H9 (cell line): ENCODE results near the gene PPARG. TPM values are rescaled to one million over a fixed set of nuclear protein-coding genes. Genes with fewer than 3 reads are reported as not detected.

Experiments
- DNase-seq: peaks from one replicate; pipeline ENCODE4 v3.0.0-alpha.2; 2017
- H2AFZ ChIP-seq: one replicate; pipeline ENCODE4 v1.6.1; 2013; ENCODE audit warnings: mild to moderate bottlenecking, low read length, control low read depth, moderate library complexity
- H2AK5ac ChIP-seq: 2 replicates; pipeline ENCODE4 v1.6.1; 2013; ENCODE audit warnings: low read length, control low read depth, mixed read lengths; ENCODE audit not compliant: insufficient read length
- H2BK120ac ChIP-seq: one replicate; pipeline ENCODE4 v1.6.1; 2013; ENCODE audit warnings: low read depth, mild to moderate bottlenecking, low read length, control low read depth, inconsistent platforms; ENCODE audit not compliant: poor library complexity, severe bottlenecking
- H2BK12ac ChIP-seq: 2 replicates; pipeline ENCODE4 v1.6.1; 2013; ENCODE audit warnings: low read length, control low read depth, mixed read lengths, low read depth; ENCODE audit not compliant: insufficient read length
- H2BK15ac ChIP-seq: 2 replicates; pipeline ENCODE4 v1.6.1; 2013; ENCODE audit warnings: low read depth, low read length, control low read depth
- H2BK20ac ChIP-seq: one replicate; pipeline ENCODE4 v1.6.1; 2013; ENCODE audit warnings: low read depth, mild to moderate bottlenecking, low read length, control low read depth, inconsistent platforms; ENCODE audit not compliant: poor library complexity, severe bottlenecking
- H2BK5ac ChIP-seq: 2 replicates; pipeline ENCODE4 v1.6.1; 2013; ENCODE audit warnings: low read length, control low read depth, mixed read lengths; ENCODE audit not compliant: insufficient read length
- H3K14ac ChIP-seq: 2 replicates; pipeline ENCODE4 v1.6.1; 2013; ENCODE audit warnings: low read length, control low read depth; ENCODE audit not compliant: insufficient read depth
- H3K18ac ChIP-seq: 2 replicates; pipeline ENCODE4 v1.6.1; 2013; ENCODE audit warnings: low read depth, mild to moderate bottlenecking, mixed read lengths, low read length, control low read depth; ENCODE audit not compliant: insufficient read length
- H3K23ac ChIP-seq: 2 replicates; pipeline ENCODE4 v1.6.1; 2013; ENCODE audit warnings: low read length, control low read depth, mixed read lengths, low read depth; ENCODE audit not compliant: insufficient read length
- H3K23me2 ChIP-seq: 2 replicates; pipeline ENCODE4 v1.6.1; 2013; ENCODE audit warnings: low read depth, mild to moderate bottlenecking, mixed read lengths, low read length, control low read depth; ENCODE audit not compliant: insufficient read length, poor library complexity, severe bottlenecking
- H3K27ac ChIP-seq: 2 replicates; pipeline ENCODE4 v1.5.1; 2013; ENCODE audit warnings: low read length, control low read depth, mixed read lengths, low read depth; ENCODE audit not compliant: insufficient read length
- H3K27me3 ChIP-seq: 2 replicates; pipeline ENCODE4 v1.6.1; 2013; ENCODE audit warnings: low read length, control low read depth, inconsistent platforms; ENCODE audit not compliant: insufficient read depth
- H3K4ac ChIP-seq: 2 replicates; pipeline ENCODE4 v1.6.1; 2013; ENCODE audit warnings: low read depth, mild to moderate bottlenecking, control low read depth, inconsistent platforms, low read length, moderate library complexity
- H3K4me1 ChIP-seq: 2 replicates; pipeline ENCODE4 v1.6.1; 2013; ENCODE audit warnings: low read length, control low read depth, inconsistent platforms; ENCODE audit not compliant: insufficient read depth
- H3K4me2 ChIP-seq: 2 replicates; pipeline ENCODE4 v1.6.1; 2013; ENCODE audit warnings: low read length, control low read depth, mixed read lengths; ENCODE audit not compliant: insufficient read length, insufficient read depth
- H3K56ac ChIP-seq: 2 replicates; pipeline ENCODE4 v1.6.1; 2013; ENCODE audit warnings: low read depth, mild to moderate bottlenecking, mixed read lengths, low read length, control low read depth; ENCODE audit not compliant: insufficient read length
- H3K79me1 ChIP-seq: 2 replicates; pipeline ENCODE4 v1.6.1; 2013; ENCODE audit warnings: low read depth, mild to moderate bottlenecking, moderate library complexity, low read length, control low read depth, inconsistent platforms; ENCODE audit not compliant: insufficient read depth, poor library complexity, severe bottlenecking
- H3K79me2 ChIP-seq: 2 replicates; pipeline ENCODE4 v1.6.1; 2013; ENCODE audit warnings: low read length, control low read depth, inconsistent platforms; ENCODE audit not compliant: insufficient read depth
- H3K9ac ChIP-seq: 2 replicates; pipeline ENCODE4 v1.6.1; 2013; ENCODE audit warnings: low read length, control low read depth, mixed read lengths; ENCODE audit not compliant: insufficient read length; ENCODE audit errors: extremely low read depth
- H3K9me3 ChIP-seq: one replicate; pipeline ENCODE4 v1.6.1; 2013; ENCODE audit warnings: low read depth, low read length, inconsistent platforms; ENCODE audit not compliant: control insufficient read depth
- H3T11ph ChIP-seq: one replicate; pipeline ENCODE4 v1.6.1; 2013; ENCODE audit warnings: mild to moderate bottlenecking, low read length, control low read depth, inconsistent platforms
- H4K20me1 ChIP-seq: one replicate; pipeline ENCODE4 v1.6.1; 2013; ENCODE audit not compliant: control insufficient read depth, insufficient read length, insufficient read depth
- H4K5ac ChIP-seq: 2 replicates; pipeline ENCODE4 v1.6.1; 2013; ENCODE audit warnings: low read depth, mild to moderate bottlenecking, mixed read lengths, low read length, control low read depth; ENCODE audit not compliant: insufficient read length
- H4K8ac ChIP-seq: replicated peaks from 2 replicates; pipeline ENCODE4 v1.6.1; 2013; ENCODE audit warnings: low read length, control low read depth, mixed read lengths, low read depth; ENCODE audit not compliant: insufficient read length
- H4K91ac ChIP-seq: 2 replicates; pipeline ENCODE4 v1.6.1; 2013; ENCODE audit warnings: low read depth, mild to moderate bottlenecking, moderate library complexity, mixed read lengths, low read length, control low read depth; ENCODE audit not compliant: insufficient read length
- H3K27ac Mint-ChIP-seq, 3 experiments: 2 replicates in 2 of 3; 3 replicates in 1 of 3; pipeline ENCODE4 v1.8.0; 2020 to 2021; ENCODE audit warnings: mixed read lengths in 3 of 3, mild to moderate bottlenecking in 1 of 3, moderate library complexity in 1 of 3
- H3K27me3 Mint-ChIP-seq: 2 replicates; pipeline ENCODE4 v1.8.0; 2021; ENCODE audit warnings: low read depth, mild to moderate bottlenecking, moderate library complexity, mixed read lengths
- H3K36me3 Mint-ChIP-seq, 3 experiments: 2 replicates in 2 of 3; 3 replicates in 1 of 3; pipeline ENCODE4 v1.8.0; 2020 to 2021; ENCODE audit warnings: low read depth in 3 of 3, mixed read lengths in 3 of 3; ENCODE audit not compliant: insufficient read depth in 1 of 3
- H3K4me1 Mint-ChIP-seq, 2 experiments: 2 replicates each; pipeline ENCODE4 v1.8.0; 2020; ENCODE audit warnings: mixed read lengths in 2 of 2
- H3K4me3 Mint-ChIP-seq, 2 experiments: 2 replicates in 1 of 2; 3 replicates in 1 of 2; pipeline ENCODE4 v1.8.0; 2020 to 2021; ENCODE audit warnings: mild to moderate bottlenecking in 2 of 2, mixed read lengths in 2 of 2, moderate library complexity in 1 of 2
- H3K9me3 Mint-ChIP-seq, 2 experiments: 2 replicates in 1 of 2; 3 replicates in 1 of 2; pipeline ENCODE4 v1.8.0; 2020; ENCODE audit warnings: mild to moderate bottlenecking in 2 of 2, mixed read lengths in 2 of 2, moderate library complexity in 1 of 2
- WGBS: extraction: QIAGEN DNeasy Blood & Tissue Kit; methylation state at CpG from one replicate; pipeline ENCODE4 v1.1.7; 2013; ENCODE audit warnings: missing lambda C conversion rate, low lambda C conversion rate, mixed read lengths; ENCODE audit not compliant: insufficient read length; ENCODE audit errors: extremely low coverage; 5-methylcytosine and 5-hydroxymethylcytosine counted together
- total RNA-seq: library from RNA; stranded (reverse); gene quantifications from 2 replicates; pipeline ENCODE4 v1.2.1, GENCODE V29; 2021
- TF ChIP-seq, protein P1 (sequence below): fragments of 200-600 bp; sonication (generic); conservative IDR thresholded peaks from 3 replicates; pipeline ENCODE4 v1.8.0; 2021; ENCODE audit warnings: antibody characterized with exemption, mild to moderate bottlenecking

Gene PPARG
- total RNA-seq, 1 experiment from 2014 or later = 0.42 TPM

DNA sequence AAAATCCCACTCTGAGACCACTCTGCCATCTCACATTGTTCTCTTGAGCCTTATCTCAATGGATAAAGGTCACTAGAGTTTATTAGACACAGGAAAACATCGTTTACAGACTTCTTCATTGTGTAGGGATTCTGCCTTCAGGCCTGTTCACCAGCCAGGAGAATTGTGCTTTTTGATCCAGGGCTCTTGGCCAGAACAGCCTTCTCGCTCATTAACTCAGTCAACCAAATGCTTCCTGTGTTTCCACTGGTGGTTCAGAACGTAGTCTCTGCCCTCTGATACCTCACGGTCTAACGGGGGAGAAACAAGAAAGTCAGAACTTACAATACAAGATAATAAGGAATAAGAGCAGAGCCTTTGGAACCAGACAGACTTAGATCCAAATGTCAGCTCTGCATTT is 141.2 kb downstream of the PPARG start:
- Histone ChIP-seq H3K23me2 (no peaks in the 10 kb centered on the region), H2BK20ac (no peak overlapping the region), H3K27ac (no peak overlapping the region), H3K4ac (no peak overlapping the region), H4K20me1 (no peaks in the 10 kb centered on the region), H2BK12ac (no peak overlapping the region), H4K8ac (no peak overlapping the region), H2BK15ac (no peak overlapping the region), H4K91ac (no peak overlapping the region), H3K56ac (no peak overlapping the region), H3K9ac (no peak overlapping the region), H3K23ac (no peak overlapping the region), H2AFZ (no peak overlapping the region), H3T11ph (no peak overlapping the region), H3K27me3 (no peaks in the 10 kb centered on the region), H3K9me3 (no peaks in the 10 kb centered on the region), H3K14ac (no peak overlapping the region), H3K79me2 (no peaks in the 10 kb centered on the region), H2BK120ac (no peak overlapping the region), H4K5ac (no peak overlapping the region), H2AK5ac (no peak overlapping the region), H3K4me1 (peaks cover 2% of the 10 kb centered on the region; the same call in 1 of the 2 replicates), H3K18ac (no peak overlapping the region), H2BK5ac (no peak overlapping the region), H3K4me2 (no peak overlapping the region), H3K79me1 (no peaks in the 10 kb centered on the region)
- WGBS = no CpG with 5 or more reads among the region's 5 CpGs
- TF ChIP-seq, protein P1, sequence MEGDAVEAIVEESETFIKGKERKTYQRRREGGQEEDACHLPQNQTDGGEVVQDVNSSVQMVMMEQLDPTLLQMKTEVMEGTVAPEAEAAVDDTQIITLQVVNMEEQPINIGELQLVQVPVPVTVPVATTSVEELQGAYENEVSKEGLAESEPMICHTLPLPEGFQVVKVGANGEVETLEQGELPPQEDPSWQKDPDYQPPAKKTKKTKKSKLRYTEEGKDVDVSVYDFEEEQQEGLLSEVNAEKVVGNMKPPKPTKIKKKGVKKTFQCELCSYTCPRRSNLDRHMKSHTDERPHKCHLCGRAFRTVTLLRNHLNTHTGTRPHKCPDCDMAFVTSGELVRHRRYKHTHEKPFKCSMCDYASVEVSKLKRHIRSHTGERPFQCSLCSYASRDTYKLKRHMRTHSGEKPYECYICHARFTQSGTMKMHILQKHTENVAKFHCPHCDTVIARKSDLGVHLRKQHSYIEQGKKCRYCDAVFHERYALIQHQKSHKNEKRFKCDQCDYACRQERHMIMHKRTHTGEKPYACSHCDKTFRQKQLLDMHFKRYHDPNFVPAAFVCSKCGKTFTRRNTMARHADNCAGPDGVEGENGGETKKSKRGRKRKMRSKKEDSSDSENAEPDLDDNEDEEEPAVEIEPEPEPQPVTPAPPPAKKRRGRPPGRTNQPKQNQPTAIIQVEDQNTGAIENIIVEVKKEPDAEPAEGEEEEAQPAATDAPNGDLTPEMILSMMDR = no peak
- Mint-ChIP-seq H3K4me1 (peaks cover 23 to 24% of the 10 kb centered on the region in 2 experiments), H3K9me3 (no peaks in the 10 kb centered on the region), H3K27ac (no peak overlapping the region), H3K36me3 (0 out of 7 replicates have a peak, but pooled peaks cover 0 to 1% (median 0%) of the 10 kb centered on the region in 3 experiments), H3K4me3 (no peak overlapping the region), H3K27me3 (peaks cover 8% of the 10 kb centered on the region)
- no peak for DNase-seq
